NCI-H82 treated with DMSO at 0.1 percent for 48 hours (cell line): Measurements from ENCODE around the gene HEPN1.
A peak's percentile ranks its signal among the peaks of the same experiment; 100 is the strongest.

Source experiments
- DNase-seq: peaks from one replicate; lab custom pipeline; 2025; ENCODE audit not compliant: unreplicated experiment; lab: John Stamatoyannopoulos, UW

Gene HEPN1

DNA sequence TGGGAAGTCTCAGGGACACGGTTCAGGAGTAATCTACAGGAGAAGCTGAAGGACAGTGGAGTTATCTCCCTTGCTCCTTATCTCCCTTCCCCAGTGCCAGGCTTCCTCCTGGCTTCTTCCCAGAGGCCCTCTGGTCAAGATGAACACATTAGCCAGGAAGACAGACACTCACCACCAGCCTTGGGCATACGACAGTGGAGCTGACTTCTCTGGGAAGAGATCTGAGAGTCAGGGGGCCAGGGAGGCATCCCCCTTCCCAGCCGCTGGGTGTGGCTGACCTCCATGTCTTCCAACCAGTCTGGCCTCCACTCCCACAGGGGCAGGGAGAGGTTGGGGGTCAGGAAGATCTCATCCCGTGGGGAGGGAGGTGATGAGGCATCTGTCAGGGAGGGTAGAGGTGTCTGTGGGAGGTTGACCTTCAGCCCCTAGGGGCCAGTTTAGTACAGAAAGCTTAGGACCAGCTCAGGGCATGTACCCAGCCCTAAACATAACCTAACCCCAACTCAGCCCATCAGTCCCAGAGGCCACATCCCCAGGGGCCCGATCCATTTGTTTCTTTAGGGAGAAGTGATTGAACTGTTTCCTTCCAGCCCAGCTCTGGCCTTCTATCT is 34.1 kb upstream of the HEPN1 start:
- no peak for DNase-seq

DNA sequence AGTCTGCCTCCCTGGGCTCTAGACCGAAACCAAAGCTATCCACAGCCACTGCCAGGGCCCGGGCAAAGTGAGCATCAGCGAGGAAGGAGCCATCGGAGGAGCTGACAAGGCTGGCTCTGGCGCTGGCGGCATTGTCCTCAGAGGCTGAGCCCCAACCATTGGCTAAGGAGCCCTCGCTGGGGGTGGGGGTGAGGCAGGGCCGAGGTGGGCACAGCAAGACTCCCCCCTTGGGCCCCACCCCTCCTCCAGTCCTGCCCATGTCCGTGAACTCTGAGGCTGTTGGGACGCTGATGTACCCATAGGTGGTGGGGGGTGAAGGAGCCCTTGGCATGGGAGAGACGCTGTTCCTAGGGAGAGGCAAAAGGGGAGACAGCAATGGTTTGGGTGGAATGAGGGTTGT is 32.6 kb upstream of the HEPN1 start:
- no peak for DNase-seq

DNA sequence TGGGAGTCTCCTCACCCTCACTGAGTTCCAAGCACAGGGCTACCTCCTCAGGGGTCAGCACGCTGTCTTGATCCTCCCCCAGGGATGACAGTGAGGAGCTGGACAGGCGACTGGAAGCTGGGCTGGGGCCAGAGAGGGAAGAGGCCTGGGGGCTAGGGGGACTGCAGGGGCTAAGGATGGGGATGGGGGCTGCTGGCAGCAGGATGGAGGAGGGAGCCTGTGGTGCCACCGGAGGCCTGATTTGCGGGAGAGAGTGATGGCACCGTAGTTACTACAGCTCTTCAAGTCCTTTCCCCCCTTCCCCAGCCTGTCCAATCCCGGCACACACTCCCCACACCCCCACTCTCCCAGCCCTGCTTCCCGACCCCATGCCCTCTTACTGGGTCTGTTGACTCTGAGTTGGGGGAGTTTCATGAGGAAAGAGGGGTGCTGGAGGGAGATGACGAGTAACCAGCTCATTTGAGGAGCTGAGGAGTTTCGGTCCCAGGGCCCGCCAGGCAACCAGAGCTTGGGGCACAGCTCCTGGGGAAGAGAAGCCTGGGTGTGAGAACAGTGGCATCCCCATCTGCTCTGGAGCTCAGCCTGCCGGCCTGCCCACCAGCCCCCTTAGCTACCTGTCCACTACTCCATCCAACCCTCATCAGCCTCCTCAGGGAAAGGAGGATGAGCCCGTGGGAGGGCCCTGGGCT is 31.9 kb upstream of the HEPN1 start:
- DNase-seq = no peak

DNA sequence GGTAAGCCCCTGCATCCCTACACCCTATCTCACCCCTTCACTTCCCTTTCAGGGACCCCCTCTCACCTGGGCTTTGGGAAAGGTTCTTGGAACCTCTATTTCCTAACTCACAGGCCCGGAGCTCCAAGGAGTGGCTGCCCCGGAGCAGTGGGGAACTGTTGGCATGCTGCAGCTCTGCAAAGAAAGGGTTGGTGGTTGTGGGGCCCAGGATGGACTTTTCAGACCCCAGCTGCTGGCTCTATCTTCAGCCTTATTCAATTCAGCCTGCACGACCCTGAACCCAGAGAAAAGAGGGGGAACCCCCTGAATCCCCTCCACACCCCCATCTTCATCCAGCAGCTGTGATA is 31.4 kb upstream of the HEPN1 start:
- DNase-seq = no peak

DNA sequence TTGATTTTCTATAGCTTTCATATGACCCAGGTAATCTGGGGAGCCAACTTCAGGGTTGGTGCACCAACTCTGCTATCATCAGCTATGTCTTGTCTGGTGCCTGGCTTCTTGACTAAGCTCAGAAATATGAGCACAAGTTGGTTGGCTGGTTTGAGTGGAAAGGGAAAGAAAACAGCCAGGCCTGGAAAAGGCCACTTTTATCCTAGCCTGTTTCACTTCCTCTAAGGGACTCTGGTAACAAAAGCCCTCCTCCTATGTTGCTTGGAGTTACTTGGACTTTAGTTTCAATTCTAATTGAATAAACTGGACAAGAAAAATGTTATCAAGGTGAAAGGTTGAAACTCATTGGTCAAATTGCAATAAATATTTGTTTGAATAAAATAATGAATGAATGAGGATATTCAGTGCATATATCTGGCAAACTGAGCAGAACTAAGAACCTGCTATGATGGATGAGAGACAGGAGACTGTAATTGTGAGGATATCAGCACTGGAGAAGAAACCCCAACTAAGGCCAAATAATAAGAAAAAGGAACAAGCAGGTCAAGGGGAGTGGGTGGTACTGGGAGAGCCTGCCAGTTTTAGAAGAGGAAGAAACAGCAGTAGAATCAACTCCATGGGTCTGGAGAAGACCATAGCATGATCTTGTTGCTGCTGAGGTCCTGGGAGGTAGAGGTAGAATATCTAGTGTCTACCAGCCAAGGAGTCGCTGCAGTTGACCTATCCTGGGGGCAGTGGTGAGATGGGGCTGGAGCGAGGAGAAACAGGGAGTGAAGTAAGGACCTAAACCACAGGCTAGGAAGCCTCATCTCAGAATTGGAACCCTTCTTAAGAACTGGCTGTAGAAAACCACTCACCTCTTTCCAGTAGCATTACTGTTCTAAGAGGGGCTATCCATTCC is 29.6 kb upstream of the HEPN1 start:
- DNase-seq = no peak

DNA sequence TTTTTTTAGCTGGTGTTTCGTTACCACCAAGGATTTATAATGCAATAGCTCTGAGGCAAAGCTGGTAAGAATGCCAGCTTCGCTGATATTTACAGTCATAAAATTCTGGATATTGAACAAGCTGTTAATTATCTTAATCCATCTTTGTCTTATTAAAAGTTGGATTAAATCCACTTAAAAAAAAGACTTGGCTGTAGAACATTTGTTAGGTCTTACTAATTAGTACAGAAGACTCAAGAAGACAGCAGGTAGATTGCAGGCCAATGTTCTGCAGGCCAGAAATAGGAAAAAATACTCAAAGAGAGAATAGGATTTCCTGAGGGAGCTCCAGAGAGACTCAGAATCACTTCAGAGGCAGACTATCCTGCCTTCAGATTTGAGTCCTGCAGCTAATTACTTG is 28.9 kb upstream of the HEPN1 start:
- DNase-seq = no peak

DNA sequence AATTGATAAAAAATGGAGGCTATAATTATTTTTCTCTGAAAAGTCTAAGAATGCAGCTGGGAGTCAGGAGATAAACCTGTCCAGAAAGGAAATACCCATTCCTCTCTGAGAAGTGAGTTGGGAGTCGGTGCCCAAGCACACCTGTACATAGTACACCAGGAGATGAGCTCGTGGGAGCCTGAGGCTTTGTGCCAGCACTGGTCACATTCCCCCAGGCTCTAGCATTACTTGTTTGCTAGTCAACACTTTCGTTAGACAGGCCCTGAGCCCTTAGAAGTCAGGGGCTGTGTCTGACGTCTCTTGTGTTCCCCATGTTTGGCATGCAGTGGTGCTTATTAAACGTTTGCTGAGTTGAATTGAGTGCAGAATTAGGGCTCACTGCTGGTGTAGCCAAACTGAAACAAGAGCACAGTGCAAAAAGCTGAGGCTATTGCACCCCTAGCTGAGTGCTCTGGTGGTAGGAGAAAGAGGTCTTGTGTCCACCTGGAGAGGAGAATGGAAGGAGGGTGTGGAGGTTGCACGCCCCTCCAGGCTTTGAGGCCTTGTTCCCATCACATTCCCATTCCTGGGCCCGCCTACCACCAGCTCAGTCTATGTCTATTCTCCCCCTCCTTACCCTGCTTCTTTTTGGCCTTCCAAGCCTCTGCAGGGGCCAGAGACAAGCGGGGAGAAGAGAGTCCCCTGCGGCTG is 28.2 kb upstream of the HEPN1 start:
- no peak for DNase-seq

DNA sequence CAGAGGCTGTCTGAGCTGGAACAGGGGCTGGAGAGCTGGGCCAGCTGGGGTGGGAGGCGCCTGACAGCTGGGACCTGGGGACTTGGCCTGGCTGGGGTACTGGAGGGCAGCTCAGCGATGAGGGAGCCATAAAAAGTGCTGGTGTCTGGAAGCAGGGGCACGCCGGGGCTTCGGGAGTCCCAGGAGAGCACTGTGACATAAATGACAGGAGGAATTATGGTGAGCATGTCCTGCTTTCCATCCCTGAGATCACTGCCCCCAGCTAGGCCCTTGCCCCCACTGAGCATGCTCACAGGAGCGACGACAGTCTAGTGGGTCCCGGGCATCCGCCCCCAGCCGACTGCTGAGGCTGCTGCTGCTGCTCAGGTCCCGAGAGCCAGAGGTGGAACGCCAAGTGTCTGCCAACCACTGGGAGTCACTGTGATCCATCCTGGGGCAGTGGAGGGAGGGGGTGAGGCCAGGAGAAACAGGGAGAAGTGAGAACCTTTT is 27.6 kb upstream of the HEPN1 start:
- no peak for DNase-seq

DNA sequence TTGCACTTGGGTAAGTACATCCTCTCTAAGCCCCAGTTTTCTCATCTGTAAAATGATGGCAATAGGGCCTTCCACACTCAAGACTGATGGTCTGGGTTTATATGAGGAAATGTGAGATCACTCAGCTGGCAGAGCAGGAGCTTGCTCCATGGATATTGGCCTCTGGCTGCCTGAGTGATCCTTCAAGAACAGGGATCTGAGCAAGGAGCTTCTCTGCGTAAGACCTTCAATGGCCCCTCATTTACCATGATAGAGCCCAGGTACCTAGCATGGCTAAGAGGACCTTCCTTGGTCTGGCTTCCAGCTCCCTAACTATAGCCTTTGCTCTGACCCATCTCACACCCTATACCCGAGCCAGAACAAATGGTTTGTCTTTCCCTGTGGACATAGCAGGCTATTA is 26.9 kb upstream of the HEPN1 start:
- no peak for DNase-seq

DNA sequence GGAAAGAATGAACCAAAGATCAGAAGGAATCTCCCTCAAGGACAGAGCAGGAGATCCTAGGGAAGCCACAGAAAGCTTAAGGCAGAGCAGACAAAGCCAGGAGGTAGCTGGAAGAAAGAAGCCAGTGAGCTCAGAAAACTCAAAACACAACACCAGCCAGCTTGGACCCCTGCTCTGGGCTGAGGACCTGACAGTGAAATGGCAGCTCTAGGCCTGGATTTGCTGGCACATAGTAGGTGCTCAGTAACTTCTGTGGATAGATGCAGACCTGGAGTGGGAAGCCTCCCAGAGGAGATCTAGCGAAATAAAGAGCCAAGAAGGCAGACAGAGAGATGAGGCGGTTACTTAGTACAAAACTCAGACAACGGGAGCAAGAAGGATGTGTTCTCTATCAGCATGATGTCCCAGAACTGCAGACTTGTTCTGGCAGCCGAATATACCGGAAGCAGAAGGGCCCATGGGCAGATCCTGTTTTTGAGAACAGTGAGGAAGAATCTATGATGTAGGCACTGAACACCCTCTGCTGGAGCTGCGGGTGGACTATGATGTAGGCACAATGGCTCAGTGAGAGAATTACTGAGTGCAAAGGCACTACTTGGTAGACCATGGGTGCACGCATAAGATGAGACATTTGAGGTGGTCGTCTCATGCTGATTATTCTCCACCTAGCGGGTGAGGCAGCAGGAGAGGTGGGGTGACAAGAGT is 26.1 kb upstream of the HEPN1 start:
- no peak for DNase-seq

DNA sequence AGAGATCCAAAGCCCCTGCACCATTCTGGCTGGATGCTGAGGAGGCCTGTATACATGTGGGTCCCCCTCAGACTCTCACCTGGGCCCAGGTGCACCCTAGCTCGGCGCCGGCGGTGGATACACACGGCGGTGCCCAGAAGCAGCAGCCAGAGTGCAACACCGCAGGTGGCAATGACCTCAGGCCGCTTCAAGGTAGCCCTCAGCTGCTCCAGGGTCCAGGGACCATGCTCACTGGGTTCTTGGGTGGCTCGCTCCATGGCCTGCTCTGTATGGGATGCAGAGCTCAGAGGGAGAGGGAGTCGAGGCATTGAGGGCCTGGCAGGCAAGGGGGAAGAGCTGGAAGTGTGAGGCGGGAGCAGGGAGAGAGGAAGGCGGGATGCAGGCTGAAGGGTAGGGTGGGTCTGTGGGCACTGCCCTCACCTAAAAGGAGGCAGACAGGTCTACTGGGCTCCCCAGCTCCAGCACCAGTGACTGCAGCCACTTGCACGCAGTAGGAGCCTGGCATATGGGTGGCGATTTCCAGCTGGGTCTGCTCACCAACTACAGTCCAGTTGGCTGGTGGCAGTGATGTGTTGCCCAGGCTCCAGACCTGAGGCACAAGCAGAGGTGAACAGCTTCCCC is 25.2 kb upstream of the HEPN1 start:
- no peak for DNase-seq

DNA sequence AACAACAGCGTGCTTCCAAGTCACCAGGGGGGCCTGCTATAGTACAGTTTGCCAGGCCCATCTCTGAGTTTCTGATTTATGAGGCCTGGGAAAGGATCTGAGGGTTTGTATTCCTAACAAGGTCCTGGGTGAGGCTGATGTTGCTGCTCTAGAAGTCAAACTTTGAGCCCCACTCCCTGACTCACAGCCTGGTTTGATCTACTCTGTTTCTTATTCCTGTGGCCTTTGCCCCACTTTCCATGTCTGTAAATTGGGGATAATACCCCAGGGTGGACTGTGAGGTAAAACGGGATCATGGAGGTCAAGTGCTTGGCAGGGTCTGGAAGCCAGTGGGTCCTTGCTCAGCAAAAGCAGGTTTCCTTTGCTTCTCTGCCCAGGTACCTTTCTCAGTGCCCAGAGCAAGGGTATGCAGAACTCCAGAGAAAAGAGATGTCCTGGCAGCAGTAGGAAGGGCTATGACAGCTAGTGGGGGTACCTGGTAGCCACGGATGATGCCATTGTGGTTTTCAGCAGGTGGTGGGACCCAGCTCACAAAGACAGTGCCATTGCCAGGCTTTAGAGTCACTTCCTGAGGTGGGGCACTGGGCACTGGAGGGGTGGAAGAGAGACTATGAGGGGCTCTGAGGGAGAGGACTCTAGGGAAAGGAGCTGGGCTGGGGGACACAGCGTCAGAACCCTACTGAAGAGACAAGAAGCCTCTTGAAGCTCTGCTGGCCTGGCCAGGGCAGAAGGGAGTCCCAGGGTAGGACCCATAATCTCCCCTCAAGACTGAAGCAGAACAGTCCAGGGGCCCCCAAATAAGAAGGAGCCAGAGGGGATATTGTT is 24.2 kb upstream of the HEPN1 start:
- DNase-seq = no peak

DNA sequence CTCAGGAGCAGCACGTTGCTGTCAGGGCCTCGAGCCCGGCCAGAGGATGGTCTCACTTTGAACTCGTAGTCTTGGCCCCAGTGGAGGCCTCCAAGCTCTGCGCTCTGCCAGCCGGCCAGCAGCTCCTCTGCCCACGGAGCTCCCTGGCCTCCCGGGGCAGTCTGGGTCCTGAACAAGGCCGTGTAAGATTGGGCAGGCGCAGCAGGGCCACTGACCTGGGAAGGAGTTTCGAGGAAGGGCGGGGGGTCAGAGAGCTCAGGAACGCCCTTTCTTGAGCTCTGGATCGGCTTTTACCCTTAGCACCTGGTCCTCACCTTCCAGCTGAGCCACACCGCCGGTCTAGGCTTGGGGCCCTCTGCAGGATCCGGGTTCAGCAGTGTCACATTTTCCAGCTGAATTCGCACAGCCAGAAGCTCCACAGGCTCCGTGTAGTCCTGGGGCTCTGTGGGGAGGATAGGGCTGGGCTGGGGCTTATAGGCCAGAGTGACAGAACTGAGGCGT is 23.5 kb upstream of the HEPN1 start:
- DNase-seq = no peak

DNA sequence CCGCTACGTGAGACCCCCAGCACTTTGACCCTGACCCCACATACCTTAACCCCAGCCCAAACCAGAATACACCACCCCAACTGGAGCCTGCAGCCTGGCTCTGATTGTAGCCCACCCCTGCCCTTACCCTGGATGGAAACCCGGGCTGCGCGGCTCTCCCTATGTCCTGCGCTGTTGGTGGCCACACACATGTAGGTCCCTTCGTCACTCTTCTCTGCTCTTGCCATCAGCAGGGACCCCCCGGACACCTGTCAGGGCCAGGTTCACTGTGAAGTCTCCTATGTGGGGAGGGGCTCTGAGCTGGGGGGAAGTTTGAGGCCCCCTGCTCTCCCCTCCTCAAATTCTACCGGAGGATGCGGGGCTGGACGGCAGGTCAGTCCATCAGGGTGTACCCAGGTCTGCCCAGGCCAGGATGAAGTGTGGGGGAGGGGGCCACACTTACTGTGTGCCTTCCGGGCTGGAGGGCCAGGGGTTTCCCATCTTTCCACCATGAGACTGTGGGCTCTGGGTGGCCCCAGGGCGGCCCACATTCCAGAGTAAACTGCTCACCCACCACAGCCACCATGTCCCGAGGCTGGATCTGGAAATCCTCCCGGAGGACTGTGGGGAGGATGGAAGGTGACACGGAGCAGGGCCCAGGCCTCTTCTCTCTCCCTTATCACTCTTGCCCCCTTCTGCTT is 22.8 kb upstream of the HEPN1 start:
- no peak for DNase-seq

DNA sequence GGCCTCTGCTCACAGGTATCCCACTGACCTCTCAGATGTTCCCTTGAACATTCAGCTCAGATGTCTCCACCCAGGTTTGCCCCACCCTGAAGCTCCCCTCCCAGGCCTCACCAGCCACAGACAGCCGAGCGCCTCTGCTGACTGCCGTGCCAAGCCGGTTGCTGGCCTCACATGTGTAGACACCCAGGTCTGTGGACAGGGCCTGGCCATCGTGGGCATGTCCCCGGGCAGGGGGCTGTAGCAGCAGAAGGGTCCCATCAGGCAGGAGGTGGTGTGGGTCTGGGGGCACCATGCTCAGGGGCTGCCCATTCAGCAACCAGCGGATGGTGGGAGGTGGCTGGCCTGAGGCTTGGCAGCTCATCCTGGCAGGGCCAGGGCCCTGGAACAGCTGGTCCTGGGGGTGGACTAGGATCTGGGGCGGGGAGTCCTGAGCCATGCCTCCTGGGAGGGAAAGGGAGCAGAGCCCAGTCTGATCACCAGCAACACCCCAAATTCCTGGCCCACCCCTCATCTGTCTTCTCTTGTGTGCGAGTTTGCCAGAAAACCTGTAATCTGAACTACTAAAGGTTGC is 22.1 kb upstream of the HEPN1 start:
- DNase-seq = no peak

DNA sequence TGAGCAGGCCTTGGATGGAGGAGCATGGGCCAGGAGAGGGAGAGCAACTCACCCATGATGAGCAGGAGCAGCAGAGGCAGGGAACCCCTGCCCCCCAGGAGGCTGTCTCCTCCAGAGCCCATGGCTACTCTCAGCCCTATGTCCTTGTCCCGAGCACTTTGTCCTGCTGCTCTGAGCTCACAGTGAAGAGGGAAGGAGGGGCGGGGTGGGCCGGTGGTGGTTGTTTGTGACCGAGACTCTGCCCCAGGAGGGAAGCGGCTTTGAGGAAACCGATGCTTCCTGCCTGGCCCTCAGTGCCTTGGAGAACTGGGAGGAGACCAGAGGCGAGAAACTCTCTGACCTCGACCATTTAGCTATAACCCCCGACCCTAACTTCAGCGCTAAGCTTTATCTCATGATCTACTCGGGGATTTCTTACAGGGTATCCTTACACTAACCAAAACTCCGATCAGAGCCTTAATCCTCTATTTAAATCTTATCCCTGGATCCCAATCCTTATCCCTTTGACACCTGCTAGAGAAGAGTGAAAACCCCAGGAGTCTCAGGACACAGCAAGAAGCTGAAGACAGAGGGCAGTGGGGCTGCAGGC is 21.3 kb upstream of the HEPN1 start, which contains the start of gene ROBO4:
ROBO4 (minus strand) TSS at position 192 of the 589 bp plus-strand sequence; CDS start at position 122, 70 bp downstream.
- DNase-seq = peak; percentile 76

DNA sequence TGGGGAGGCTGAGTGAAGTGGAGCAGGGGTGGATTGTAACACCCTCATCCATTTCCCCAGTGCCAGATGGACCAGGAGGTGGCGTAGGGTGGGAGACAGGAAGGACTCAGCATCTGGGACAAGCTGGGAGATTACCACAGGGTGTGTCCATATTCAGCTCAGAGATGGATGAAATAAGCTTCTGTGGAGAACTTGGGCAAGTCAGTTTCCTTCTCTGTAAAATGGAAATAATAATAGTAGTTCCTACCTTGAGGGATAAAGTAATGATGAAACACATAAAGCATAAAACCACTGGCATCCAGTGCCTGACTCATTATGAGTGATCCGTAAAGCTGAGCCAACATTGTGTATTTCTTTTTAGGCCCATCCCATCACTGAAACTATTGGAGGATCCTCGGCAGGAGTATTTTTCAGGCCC is 20.8 kb upstream of the HEPN1 start:
- DNase-seq = no peak

DNA sequence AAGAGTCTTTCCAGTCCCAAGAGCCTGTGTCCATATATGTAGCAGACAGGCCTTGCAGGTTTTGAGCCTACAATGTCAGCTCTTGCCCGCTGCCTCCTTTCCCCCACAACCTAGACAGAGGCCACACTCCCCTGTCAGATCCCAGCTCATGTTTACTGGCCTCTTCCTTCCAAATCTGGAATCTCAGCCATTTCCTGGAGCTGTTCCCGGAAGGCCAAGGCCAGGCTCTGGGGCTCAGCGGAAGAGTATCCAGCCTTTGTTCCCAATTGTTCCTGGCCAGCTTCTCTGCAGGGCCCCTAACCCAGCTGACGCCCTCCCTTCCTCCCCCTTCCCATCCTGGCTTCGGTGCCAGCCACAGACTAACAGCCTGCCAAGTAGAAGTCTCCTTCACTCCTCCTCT is 20.3 kb upstream of the HEPN1 start:
- no peak for DNase-seq
